DOHH2 (cell line): Measurements from ENCODE around the gene DPP10.

ENCODE experiments used
- H3F3A ChIP-seq: fragments of 200-600 bp; sonication (generic), shearing (Covaris generic); 2 replicates; pipeline ENCODE4 v1.6.0; 2016; ENCODE audit warnings: antibody characterized with exemption, mild to moderate bottlenecking; ENCODE audit not compliant: control insufficient read depth, insufficient read depth
- H3K27ac ChIP-seq: fragments of 200-600 bp; sonication (generic); 2 replicates; pipeline ENCODE4 v1.5.1; 2014; ENCODE audit warnings: low read depth, mild to moderate bottlenecking, low read length, moderate library complexity
- H3K27me3 ChIP-seq: fragments of 200-600 bp; sonication (generic); 2 replicates; pipeline ENCODE4 v1.6.1; 2014; ENCODE audit warnings: mild to moderate bottlenecking, low read length, mixed read lengths; ENCODE audit not compliant: control insufficient read depth
- H3K36me3 ChIP-seq: fragments of 200-600 bp; sonication (generic); 2 replicates; pipeline ENCODE4 v1.6.1; 2014; ENCODE audit warnings: mild to moderate bottlenecking, low read length, moderate library complexity, mixed read lengths; ENCODE audit not compliant: control insufficient read depth
- H3K4me1 ChIP-seq: fragments of 200-600 bp; sonication (generic); 2 replicates; pipeline ENCODE4 v1.6.1; 2014; ENCODE audit warnings: mild to moderate bottlenecking, low read length, mixed read lengths; ENCODE audit not compliant: control insufficient read depth
- H3K4me2 ChIP-seq: fragments of 200-600 bp; sonication (generic); 2 replicates; pipeline ENCODE4 v1.6.0; 2014; ENCODE audit warnings: mild to moderate bottlenecking, low read length, moderate library complexity
- H3K4me3 ChIP-seq: fragments of 200-600 bp; sonication (generic); 2 replicates; pipeline ENCODE4 v1.5.1; 2014; ENCODE audit warnings: mild to moderate bottlenecking, low read length, mixed read lengths
- H3K79me2 ChIP-seq: fragments of 200-600 bp; sonication (generic); 2 replicates; pipeline ENCODE4 v1.6.1; 2014; ENCODE audit warnings: mild to moderate bottlenecking, low read length, mixed read lengths; ENCODE audit not compliant: control insufficient read depth
- H3K9me2 ChIP-seq: fragments of 200-600 bp; sonication (generic); replicated peaks from 2 replicates; pipeline ENCODE4 v1.6.1; 2014; ENCODE audit warnings: mild to moderate bottlenecking, low read length, mixed read lengths; ENCODE audit not compliant: control insufficient read depth
- H3K9me3 ChIP-seq: fragments of 200-600 bp; sonication (generic); 2 replicates; pipeline ENCODE4 v1.6.1; 2014; ENCODE audit warnings: antibody characterized with exemption, low read length, mixed read lengths; ENCODE audit not compliant: control insufficient read depth, insufficient read depth
- H4K20me1 ChIP-seq: fragments of 200-600 bp; sonication (generic); 2 replicates; pipeline ENCODE4 v1.6.0; 2014; ENCODE audit warnings: low read depth, mild to moderate bottlenecking, antibody characterized with exemption, low read length, moderate library complexity; ENCODE audit not compliant: control insufficient read depth, insufficient read depth
- CTCF ChIP-seq: fragments of 200-600 bp; sonication (generic); IDR thresholded peaks from one replicate; pipeline ENCODE4 v1.5.1; 2014; ENCODE audit warnings: antibody characterized with exemption, mild to moderate bottlenecking, low read depth, low read length; ENCODE audit not compliant: poor library complexity, severe bottlenecking
- EZH2phosphoT487 ChIP-seq: fragments of 200-600 bp; sonication (generic); IDR thresholded peaks from 2 replicates; pipeline ENCODE4 v1.6.1; 2017; ENCODE audit warnings: borderline replicate concordance, mild to moderate bottlenecking, antibody characterized with exemption, low read length, moderate library complexity, mixed read lengths

Gene DPP10

GRCh38 chr2:114797942-114798341 lies 355.5 kb downstream of the DPP10 start:
- Histone ChIP-seq H4K20me1 (no peaks in the 10 kb centered on the region), H3K9me3 (no peaks in the 10 kb centered on the region), H3K79me2 (no peaks in the 10 kb centered on the region), H3K4me1 (no peaks in the 10 kb centered on the region), H3K4me2 (no peak overlapping the region), H3K27ac (no peak overlapping the region), H3K9me2 (no peaks in the 10 kb centered on the region), H3K36me3 (no peaks in the 10 kb centered on the region), H3F3A (no peaks in the 10 kb centered on the region), H3K27me3 (no peaks in the 10 kb centered on the region), H3K4me3 (no peak overlapping the region)
- TF ChIP-seq EZH2phosphoT487 (no peak), CTCF (no peak)

- Histone ChIP-seq H3K4me2 (no peak overlapping the region), H3K9me3 (no peaks in the 10 kb centered on the region), H3K4me1 (no peaks in the 10 kb centered on the region), H3K79me2 (no peaks in the 10 kb centered on the region), H3K4me3 (no peak overlapping the region), H3K27me3 (no peaks in the 10 kb centered on the region), H3F3A (no peaks in the 10 kb centered on the region), H4K20me1 (no peaks in the 10 kb centered on the region), H3K9me2 (no peaks in the 10 kb centered on the region), H3K36me3 (no peaks in the 10 kb centered on the region), H3K27ac (no peak overlapping the region)
- TF ChIP-seq EZH2phosphoT487 (no peak), CTCF (no peak)
Observed at GRCh38 chr2:114800371-114800770, 357.9 kb downstream of the DPP10 start.

GRCh38 chr2:114805195-114805594 lies 362.8 kb downstream of the DPP10 start:
- Histone ChIP-seq H3K36me3 (no peaks in the 10 kb centered on the region), H3K79me2 (no peaks in the 10 kb centered on the region), H3K27ac (no peak overlapping the region), H4K20me1 (no peaks in the 10 kb centered on the region), H3K27me3 (no peaks in the 10 kb centered on the region), H3K4me2 (no peak overlapping the region), H3K9me3 (no peaks in the 10 kb centered on the region), H3F3A (no peaks in the 10 kb centered on the region), H3K9me2 (no peaks in the 10 kb centered on the region), H3K4me3 (no peak overlapping the region), H3K4me1 (no peaks in the 10 kb centered on the region)
- TF ChIP-seq EZH2phosphoT487 (no peak), CTCF (no peak)

- Histone ChIP-seq H3F3A (no peaks in the 10 kb centered on the region), H3K27me3 (no peaks in the 10 kb centered on the region), H3K36me3 (no peaks in the 10 kb centered on the region), H3K4me2 (no peak overlapping the region), H3K9me3 (no peaks in the 10 kb centered on the region), H3K79me2 (no peaks in the 10 kb centered on the region), H3K4me1 (no peaks in the 10 kb centered on the region), H4K20me1 (no peaks in the 10 kb centered on the region), H3K9me2 (no peaks in the 10 kb centered on the region), H3K27ac (no peak overlapping the region), H3K4me3 (no peak overlapping the region)
- TF ChIP-seq CTCF = no peak
- no peak for TF ChIP-seq EZH2phosphoT487
Observed at GRCh38 chr2:114810092-114810491, 367.7 kb downstream of the DPP10 start.
